H1 (cell line): Measurements from ENCODE around the gene NR3C2. TPM values are rescaled to one million over a fixed set of nuclear protein-coding genes. Genes with fewer than 3 reads are reported as not detected.

ENCODE experiments used
- BRCA1 ChIP-seq: IDR thresholded peaks from 2 replicates; pipeline ENCODE4 v1.6.1; 2012; ENCODE audit warnings: low read depth, low read length, improper control_type of control experiment
- EP300 ChIP-seq, 2 experiments: IDR thresholded peaks; 1 replicate in 1 of 2; 2 replicates in 1 of 2; pipeline ENCODE4 v1.6.1; 2011 to 2012; ENCODE audit warnings: low read depth in 2 of 2, low read length in 2 of 2, mild to moderate bottlenecking in 2 of 2, borderline replicate concordance in 1 of 2, inconsistent platforms in 1 of 2, moderate library complexity in 1 of 2
- RXRA ChIP-seq: IDR thresholded peaks from 2 replicates; pipeline ENCODE4 v1.6.1; 2011; ENCODE audit warnings: low read depth, mild to moderate bottlenecking, low read length, moderate library complexity; ENCODE audit not compliant: insufficient read depth
- SP4 ChIP-seq: IDR thresholded peaks from 2 replicates; pipeline ENCODE4 v1.6.1; 2012; ENCODE audit warnings: low read length, inconsistent platforms
- TEAD4 ChIP-seq: IDR thresholded peaks from 2 replicates; pipeline ENCODE4 v1.6.1; 2012; ENCODE audit warnings: low read depth, low read length, inconsistent platforms, mixed read lengths
- polyA plus RNA-seq, 7 experiments: library from polyadenylated mRNA; depleted of rRNA in 3 of 7; stranded (reverse) in 5 of 7; unstranded in 2 of 7; fragments of >200 nt in 5 of 7; fragments of 200-250 nt in 2 of 7; gene quantifications; 1 replicate in 5 of 7; 2 replicates in 1 of 7; 4 replicates in 1 of 7; pipeline versions ENCODE4 v1.2.1 to v1.2.3, GENCODE V29; 2011 to 2013; ENCODE audit warnings: missing spikeins in 2 of 7, mixed read lengths in 2 of 7
- total RNA-seq: library from RNA; stranded (reverse); fragmentation: NEBNext Ultra II Directional; extraction: Animal tissue kit (Norgen Biotek cat#: 25700); gene quantifications from 2 replicates; pipeline ENCODE4 v1.2.1, GENCODE V29; 2021
- TF ChIP-seq, protein P1 (sequence below): IDR thresholded peaks from 2 replicates; pipeline ENCODE4 v1.6.1; 2011; ENCODE audit warnings: low read length, improper control_type of control experiment
- TF ChIP-seq, protein P2 (sequence below): fragments of 300-600 bp; sonication (generic); IDR thresholded peaks from 2 replicates; pipeline ENCODE4 v1.7.1; 2012; ENCODE audit warnings: low read length, moderate library complexity, mild to moderate bottlenecking, inconsistent platforms; ENCODE audit not compliant: insufficient replicate concordance

The NR3C2 gene
- total and polyA plus RNA-seq, 2 of the 8 experiments (the other 6 are each of a cell fraction or from before 2014, with no cell fraction given), result 0.80 to 3.9 TPM

DNA sequence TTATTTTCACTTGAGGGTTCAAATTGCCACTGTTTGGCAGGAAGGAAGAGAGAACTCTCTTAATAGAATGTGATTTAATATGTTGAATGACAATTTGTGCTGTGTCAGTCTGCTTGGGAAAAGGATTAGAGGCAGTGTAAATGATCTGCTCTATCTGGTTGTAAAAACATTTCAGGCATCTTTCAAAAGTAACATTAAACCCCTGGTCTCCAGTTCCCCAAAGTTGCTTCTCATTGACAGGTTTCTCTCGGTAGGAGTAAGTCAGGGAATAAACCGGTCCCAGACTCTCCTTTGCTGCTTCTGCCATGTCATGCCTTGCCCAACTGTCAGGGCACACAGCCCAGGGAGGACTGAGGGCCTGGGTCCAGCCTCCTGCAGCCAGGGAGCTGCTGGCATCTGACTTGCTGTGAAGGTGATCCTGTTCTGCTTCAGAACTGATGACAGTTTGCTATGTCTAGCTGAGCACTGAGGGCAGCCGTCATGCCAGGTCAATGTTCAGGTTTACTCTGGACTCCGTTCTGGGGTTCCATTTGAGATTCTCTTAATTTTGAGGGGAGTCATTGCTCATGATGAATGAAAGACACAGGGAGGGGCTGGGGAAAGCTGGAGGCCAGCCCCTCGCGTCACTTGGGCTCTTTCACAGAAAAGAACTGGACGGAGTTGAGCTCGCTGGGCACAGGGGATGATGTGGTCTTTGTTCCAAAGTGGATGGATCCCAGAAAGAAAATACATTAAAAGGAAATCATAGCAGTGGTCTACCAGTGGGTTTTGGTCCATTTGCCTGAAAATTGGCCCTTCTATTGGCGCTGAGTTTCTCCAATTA, 397.9 kb downstream of the NR3C2 start (continued):
- TF ChIP-seq, protein P1, sequence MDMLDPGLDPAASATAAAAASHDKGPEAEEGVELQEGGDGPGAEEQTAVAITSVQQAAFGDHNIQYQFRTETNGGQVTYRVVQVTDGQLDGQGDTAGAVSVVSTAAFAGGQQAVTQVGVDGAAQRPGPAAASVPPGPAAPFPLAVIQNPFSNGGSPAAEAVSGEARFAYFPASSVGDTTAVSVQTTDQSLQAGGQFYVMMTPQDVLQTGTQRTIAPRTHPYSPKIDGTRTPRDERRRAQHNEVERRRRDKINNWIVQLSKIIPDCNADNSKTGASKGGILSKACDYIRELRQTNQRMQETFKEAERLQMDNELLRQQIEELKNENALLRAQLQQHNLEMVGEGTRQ, result no peak
- TF ChIP-seq SP4, result no peak
- TF ChIP-seq, protein P2, sequence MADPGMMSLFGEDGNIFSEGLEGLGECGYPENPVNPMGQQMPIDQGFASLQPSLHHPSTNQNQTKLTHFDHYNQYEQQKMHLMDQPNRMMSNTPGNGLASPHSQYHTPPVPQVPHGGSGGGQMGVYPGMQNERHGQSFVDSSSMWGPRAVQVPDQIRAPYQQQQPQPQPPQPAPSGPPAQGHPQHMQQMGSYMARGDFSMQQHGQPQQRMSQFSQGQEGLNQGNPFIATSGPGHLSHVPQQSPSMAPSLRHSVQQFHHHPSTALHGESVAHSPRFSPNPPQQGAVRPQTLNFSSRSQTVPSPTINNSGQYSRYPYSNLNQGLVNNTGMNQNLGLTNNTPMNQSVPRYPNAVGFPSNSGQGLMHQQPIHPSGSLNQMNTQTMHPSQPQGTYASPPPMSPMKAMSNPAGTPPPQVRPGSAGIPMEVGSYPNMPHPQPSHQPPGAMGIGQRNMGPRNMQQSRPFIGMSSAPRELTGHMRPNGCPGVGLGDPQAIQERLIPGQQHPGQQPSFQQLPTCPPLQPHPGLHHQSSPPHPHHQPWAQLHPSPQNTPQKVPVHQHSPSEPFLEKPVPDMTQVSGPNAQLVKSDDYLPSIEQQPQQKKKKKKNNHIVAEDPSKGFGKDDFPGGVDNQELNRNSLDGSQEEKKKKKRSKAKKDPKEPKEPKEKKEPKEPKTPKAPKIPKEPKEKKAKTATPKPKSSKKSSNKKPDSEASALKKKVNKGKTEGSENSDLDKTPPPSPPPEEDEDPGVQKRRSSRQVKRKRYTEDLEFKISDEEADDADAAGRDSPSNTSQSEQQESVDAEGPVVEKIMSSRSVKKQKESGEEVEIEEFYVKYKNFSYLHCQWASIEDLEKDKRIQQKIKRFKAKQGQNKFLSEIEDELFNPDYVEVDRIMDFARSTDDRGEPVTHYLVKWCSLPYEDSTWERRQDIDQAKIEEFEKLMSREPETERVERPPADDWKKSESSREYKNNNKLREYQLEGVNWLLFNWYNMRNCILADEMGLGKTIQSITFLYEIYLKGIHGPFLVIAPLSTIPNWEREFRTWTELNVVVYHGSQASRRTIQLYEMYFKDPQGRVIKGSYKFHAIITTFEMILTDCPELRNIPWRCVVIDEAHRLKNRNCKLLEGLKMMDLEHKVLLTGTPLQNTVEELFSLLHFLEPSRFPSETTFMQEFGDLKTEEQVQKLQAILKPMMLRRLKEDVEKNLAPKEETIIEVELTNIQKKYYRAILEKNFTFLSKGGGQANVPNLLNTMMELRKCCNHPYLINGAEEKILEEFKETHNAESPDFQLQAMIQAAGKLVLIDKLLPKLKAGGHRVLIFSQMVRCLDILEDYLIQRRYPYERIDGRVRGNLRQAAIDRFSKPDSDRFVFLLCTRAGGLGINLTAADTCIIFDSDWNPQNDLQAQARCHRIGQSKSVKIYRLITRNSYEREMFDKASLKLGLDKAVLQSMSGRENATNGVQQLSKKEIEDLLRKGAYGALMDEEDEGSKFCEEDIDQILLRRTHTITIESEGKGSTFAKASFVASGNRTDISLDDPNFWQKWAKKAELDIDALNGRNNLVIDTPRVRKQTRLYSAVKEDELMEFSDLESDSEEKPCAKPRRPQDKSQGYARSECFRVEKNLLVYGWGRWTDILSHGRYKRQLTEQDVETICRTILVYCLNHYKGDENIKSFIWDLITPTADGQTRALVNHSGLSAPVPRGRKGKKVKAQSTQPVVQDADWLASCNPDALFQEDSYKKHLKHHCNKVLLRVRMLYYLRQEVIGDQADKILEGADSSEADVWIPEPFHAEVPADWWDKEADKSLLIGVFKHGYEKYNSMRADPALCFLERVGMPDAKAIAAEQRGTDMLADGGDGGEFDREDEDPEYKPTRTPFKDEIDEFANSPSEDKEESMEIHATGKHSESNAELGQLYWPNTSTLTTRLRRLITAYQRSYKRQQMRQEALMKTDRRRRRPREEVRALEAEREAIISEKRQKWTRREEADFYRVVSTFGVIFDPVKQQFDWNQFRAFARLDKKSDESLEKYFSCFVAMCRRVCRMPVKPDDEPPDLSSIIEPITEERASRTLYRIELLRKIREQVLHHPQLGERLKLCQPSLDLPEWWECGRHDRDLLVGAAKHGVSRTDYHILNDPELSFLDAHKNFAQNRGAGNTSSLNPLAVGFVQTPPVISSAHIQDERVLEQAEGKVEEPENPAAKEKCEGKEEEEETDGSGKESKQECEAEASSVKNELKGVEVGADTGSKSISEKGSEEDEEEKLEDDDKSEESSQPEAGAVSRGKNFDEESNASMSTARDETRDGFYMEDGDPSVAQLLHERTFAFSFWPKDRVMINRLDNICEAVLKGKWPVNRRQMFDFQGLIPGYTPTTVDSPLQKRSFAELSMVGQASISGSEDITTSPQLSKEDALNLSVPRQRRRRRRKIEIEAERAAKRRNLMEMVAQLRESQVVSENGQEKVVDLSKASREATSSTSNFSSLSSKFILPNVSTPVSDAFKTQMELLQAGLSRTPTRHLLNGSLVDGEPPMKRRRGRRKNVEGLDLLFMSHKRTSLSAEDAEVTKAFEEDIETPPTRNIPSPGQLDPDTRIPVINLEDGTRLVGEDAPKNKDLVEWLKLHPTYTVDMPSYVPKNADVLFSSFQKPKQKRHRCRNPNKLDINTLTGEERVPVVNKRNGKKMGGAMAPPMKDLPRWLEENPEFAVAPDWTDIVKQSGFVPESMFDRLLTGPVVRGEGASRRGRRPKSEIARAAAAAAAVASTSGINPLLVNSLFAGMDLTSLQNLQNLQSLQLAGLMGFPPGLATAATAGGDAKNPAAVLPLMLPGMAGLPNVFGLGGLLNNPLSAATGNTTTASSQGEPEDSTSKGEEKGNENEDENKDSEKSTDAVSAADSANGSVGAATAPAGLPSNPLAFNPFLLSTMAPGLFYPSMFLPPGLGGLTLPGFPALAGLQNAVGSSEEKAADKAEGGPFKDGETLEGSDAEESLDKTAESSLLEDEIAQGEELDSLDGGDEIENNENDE, result no peak
- TF ChIP-seq RXRA, result no peak
- TF ChIP-seq EP300 (IDR thresholded peaks at IDR 0.05; ENCODE audit: borderline replicate concordance in 1 of 2, low read depth in 2 of 2, low read length in 2 of 2), result no peak
- no peak for TF ChIP-seq TEAD4
- TF ChIP-seq BRCA1, result no peak
